Fibroblast of peridontal ligament (primary cell): ENCODE data around the gene GNGT2.

Source experiments
- DNase-seq: peaks from one replicate; pipeline ENCODE4 v3.0.0-alpha.2; 2010; ENCODE audit errors: extremely low read depth

The GNGT2 gene

GRCh38 chr17:49170216-49170615 lies 40.2 kb downstream of the GNGT2 start:
- DNase-seq: no peak

- DNase-seq: no peak
Observed at GRCh38 chr17:49168706-49169105, 41.7 kb downstream of the GNGT2 start.

GRCh38 chr17:49165143-49165542 lies 45.2 kb downstream of the GNGT2 start:
- DNase-seq: no peak

GRCh38 chr17:49162866-49163265 lies 47.5 kb downstream of the GNGT2 start:
- no peak for DNase-seq

- no peak for DNase-seq
Observed at GRCh38 chr17:49157784-49158183, 52.6 kb downstream of the GNGT2 start.

- no peak for DNase-seq
Observed at GRCh38 chr17:49156256-49156655, 54.1 kb downstream of the GNGT2 start.
